IMR-90 (cell line): ENCODE measurements around the gene MAGEA2. TPM values are rescaled to one million over a fixed set of nuclear protein-coding genes. Genes with fewer than 3 reads are reported as not detected.
"Not testable (repeated sequence)": the region's sequence is repeated elsewhere in the genome, so short reads cannot be mapped to it uniquely, and the experiment has no call there.

Source experiments
- ATAC-seq: fragments of 200-7000 bp; cut with Tn5 transposase; 2 replicates; pipeline ENCODE4 v1.9.1; 2020; ENCODE audit warnings: low read depth, mild to moderate bottlenecking, moderate library complexity
- BruUV-seq: library from RNA; stranded (reverse); fragments of 400-500 nt; replicated peaks from 2 replicates; lab custom pipeline; 2021; lab: Mats Ljungman, UMichigan
- CTCF ChIA-PET: fragments of 300-600 bp; formaldehyde crosslinking; extraction: SDS; loops from one replicate; lab custom pipeline; 2021; ENCODE audit warnings: antibody characterized with exemption; lab: Yijun Ruan, JAX
- POLR2A ChIA-PET: fragments of 300-600 bp; sonication (Branson Sonifier 250); formaldehyde crosslinking; loops from one replicate; lab custom pipeline; 2022; ENCODE audit warnings: antibody characterized with exemption; ENCODE audit not compliant: unreplicated experiment; lab: Charles Lee
- DNase-seq: peaks from one replicate; pipeline ENCODE4 v3.0.0; 2013
- H2AFZ ChIP-seq: replicated peaks from 2 replicates; pipeline ENCODE3; 2013; ENCODE audit warnings: low read length, mild to moderate bottlenecking; ENCODE audit not compliant: poor library complexity
- H2AK5ac ChIP-seq: 2 replicates; pipeline ENCODE4 v1.6.1; 2013; ENCODE audit warnings: low read depth, low read length, inconsistent platforms
- H2AK9ac ChIP-seq: replicated peaks from 2 replicates; pipeline ENCODE3; 2013; ENCODE audit warnings: mild to moderate bottlenecking, low read depth, low read length, moderate library complexity; ENCODE audit not compliant: poor library complexity
- H2BK120ac ChIP-seq: 2 replicates; pipeline ENCODE4 v1.6.1; 2013; ENCODE audit warnings: low read depth, low read length, inconsistent platforms
- H2BK15ac ChIP-seq: 3 replicates; pipeline ENCODE4 v1.6.1; 2013; ENCODE audit warnings: low read depth, low read length, inconsistent platforms
- H2BK20ac ChIP-seq: 2 replicates; pipeline ENCODE4 v1.6.1; 2013; ENCODE audit warnings: low read depth, mild to moderate bottlenecking, inconsistent platforms, low read length, moderate library complexity
- H2BK5ac ChIP-seq: 2 replicates; pipeline ENCODE4 v1.6.1; 2013; ENCODE audit warnings: mild to moderate bottlenecking, low read depth, low read length, inconsistent platforms; ENCODE audit not compliant: poor library complexity, severe bottlenecking
- H3K14ac ChIP-seq: replicated peaks from 2 replicates; pipeline ENCODE4 v1.6.1; 2013; ENCODE audit warnings: low read depth, low read length, inconsistent platforms
- H3K18ac ChIP-seq: 2 replicates; pipeline ENCODE4 v1.6.1; 2013; ENCODE audit warnings: low read depth, low read length, control low read depth
- H3K23ac ChIP-seq: 2 replicates; pipeline ENCODE4 v1.6.1; 2013; ENCODE audit warnings: low read depth, low read length, inconsistent platforms
- H3K27ac ChIP-seq: 2 replicates; pipeline ENCODE4 v1.5.1; 2013; ENCODE audit warnings: mild to moderate bottlenecking, control low read depth, low read length; ENCODE audit not compliant: insufficient read depth
- H3K27me3 ChIP-seq: 2 replicates; pipeline ENCODE4 v1.6.1; 2013; ENCODE audit warnings: low read length; ENCODE audit not compliant: control insufficient read depth, insufficient read depth
- H3K36me3 ChIP-seq: 2 replicates; pipeline ENCODE4 v1.6.1; 2013; ENCODE audit warnings: low read length, mixed read lengths; ENCODE audit not compliant: control insufficient read depth, insufficient read depth
- H3K4ac ChIP-seq: 2 replicates; pipeline ENCODE4 v1.6.1; 2013; ENCODE audit warnings: low read depth, low read length, inconsistent platforms
- H3K4me1 ChIP-seq: 2 replicates; pipeline ENCODE4 v1.6.1; 2013; ENCODE audit warnings: low read length, mixed read lengths; ENCODE audit not compliant: control insufficient read depth, insufficient read depth
- H3K4me2 ChIP-seq: 2 replicates; pipeline ENCODE4 v1.6.1; 2013; ENCODE audit warnings: low read depth, mild to moderate bottlenecking, control low read depth, low read length, moderate library complexity
- H3K4me3 ChIP-seq: 2 replicates; pipeline ENCODE4 v1.5.1; 2013; ENCODE audit warnings: low read depth, mild to moderate bottlenecking, control low read depth, low read length, moderate library complexity; ENCODE audit not compliant: insufficient read depth
- H3K56ac ChIP-seq: 2 replicates; pipeline ENCODE4 v1.6.1; 2013; ENCODE audit warnings: low read length, inconsistent platforms; ENCODE audit not compliant: insufficient read depth; ENCODE audit errors: extremely low read depth
- H3K79me1 ChIP-seq, 2 experiments: 2 replicates each; pipeline ENCODE4 v1.6.1; 2013; ENCODE audit warnings: low read length in 2 of 2, inconsistent platforms in 1 of 2, low read depth in 1 of 2
- H3K9ac ChIP-seq: 2 replicates; pipeline ENCODE4 v1.6.1; 2013; ENCODE audit warnings: low read depth, low read length, control low read depth
- H3K9me1 ChIP-seq: 2 replicates; pipeline ENCODE4 v1.6.1; 2013; ENCODE audit warnings: low read length, inconsistent platforms; ENCODE audit not compliant: insufficient read depth
- H3K9me3 ChIP-seq: 2 replicates; pipeline ENCODE4 v1.6.1; 2013; ENCODE audit warnings: low read length; ENCODE audit not compliant: control insufficient read depth, insufficient read depth
- H4K20me1 ChIP-seq: 2 replicates; pipeline ENCODE4 v1.6.1; 2013; ENCODE audit warnings: low read length, inconsistent platforms; ENCODE audit not compliant: insufficient read depth
- H4K5ac ChIP-seq: 2 replicates; pipeline ENCODE4 v1.6.1; 2013; ENCODE audit warnings: mild to moderate bottlenecking, low read depth, low read length, control low read depth
- H4K8ac ChIP-seq, 2 experiments: 2 replicates each; pipeline ENCODE4 v1.6.1; 2013; ENCODE audit warnings: low read depth in 2 of 2, low read length in 2 of 2, control low read depth in 1 of 2, inconsistent platforms in 1 of 2
- H4K91ac ChIP-seq: 2 replicates; pipeline ENCODE4 v1.6.1; 2013; ENCODE audit warnings: low read depth, low read length, inconsistent platforms; ENCODE audit not compliant: insufficient read depth
- WGBS, 2 experiments: methylation state at CpG; one replicate each; pipeline versions ENCODE4 v1.1.5 to v1.1.7; 2013; ENCODE audit warnings: missing lambda C conversion rate in 2 of 2; ENCODE audit not compliant: insufficient read length in 1 of 2; ENCODE audit errors: extremely low coverage in 2 of 2; 5-methylcytosine and 5-hydroxymethylcytosine counted together
- dilution Hi-C: fragments of 300-500 bp; cut with HindIII; formaldehyde crosslinking; loops from one replicate; pipeline ENCODE4 v1.14.3; 2018; ENCODE audit warnings: low sequenced_read_pairs; ENCODE audit not compliant: unreplicated experiment
- in situ Hi-C: fragments of 300-500 bp; cut with MboI; formaldehyde crosslinking; loops from 3 replicates; pipeline ENCODE4 v1.14.3; 2019; ENCODE audit warnings: low sequenced_read_pairs, inconsistent platforms, mixed read lengths
- intact Hi-C: fragments of 100-400 bp; cut with micrococcal nuclease; formaldehyde crosslinking; loops from 2 replicates; pipeline ENCODE4 v1.10.0; 2022
- polyA plus RNA-seq, 3 experiments: library from polyadenylated mRNA; depleted of rRNA; stranded (reverse); fragments of >200 nt; gene quantifications; 2 replicates each; pipeline ENCODE4 v1.2.3, GENCODE V29; 2012; ENCODE audit warnings: low replicate concordance in 1 of 3
- total RNA-seq: library from RNA; depleted of rRNA; stranded (reverse); fragments of >200 nt; gene quantifications from 2 replicates; pipeline ENCODE4 v1.2.3, GENCODE V29; 2012

Gene MAGEA2
- total and polyA plus RNA-seq, 2 of the 4 experiments (the other 2 are of a cell fraction): not detected

- dilution Hi-C loops, H3K9me1 ChIP-seq, H2AK5ac ChIP-seq, H3K4me1 ChIP-seq, H3K4ac ChIP-seq, H2BK5ac ChIP-seq, H3K56ac ChIP-seq, H3K4me2 ChIP-seq, H3K27ac ChIP-seq, H3K23ac ChIP-seq, H4K91ac ChIP-seq, H4K8ac ChIP-seq, H4K5ac ChIP-seq, CTCF ChIA-PET, intact Hi-C loops, H2BK15ac ChIP-seq, H2BK120ac ChIP-seq, H3K27me3 ChIP-seq, in situ Hi-C loops, H3K4me3 ChIP-seq, H3K14ac ChIP-seq, POLR2A ChIA-PET, H3K36me3 ChIP-seq, H4K20me1 ChIP-seq, H3K79me1 ChIP-seq, H3K9me3 ChIP-seq, H2BK20ac ChIP-seq, H2AFZ ChIP-seq, BruUV-seq, H3K9ac ChIP-seq, H3K18ac ChIP-seq, DNase-seq, ATAC-seq, H2AK9ac ChIP-seq: not testable (repeated sequence)
- WGBS, 2 experiments: no CpG with 5 or more reads among the region's 3 CpGs
Observed at GRCh38 chrX:152787062-152787461, 33.4 kb upstream of the MAGEA2 start.

GRCh38 chrX:152769549-152770289 is 16.1 kb upstream of the MAGEA2 start, which contains the start of gene MAGEA6:
Gene MAGEA6 (minus strand): TSS chrX:152769689. CDS start chrX:152767650, 2,039 bp downstream.
- H3K36me3 ChIP-seq, H3K9me1 ChIP-seq, H3K4me2 ChIP-seq, H3K4me3 ChIP-seq, H3K4me1 ChIP-seq, H4K8ac ChIP-seq, H2BK15ac ChIP-seq, H3K27me3 ChIP-seq, intact Hi-C loops, ATAC-seq, H4K91ac ChIP-seq, dilution Hi-C loops, DNase-seq, H3K14ac ChIP-seq, H2BK120ac ChIP-seq, H3K56ac ChIP-seq, BruUV-seq, H3K9me3 ChIP-seq, POLR2A ChIA-PET, H3K18ac ChIP-seq, H4K5ac ChIP-seq, H2AK9ac ChIP-seq, H3K23ac ChIP-seq, H4K20me1 ChIP-seq, in situ Hi-C loops, H3K4ac ChIP-seq, H2BK20ac ChIP-seq, H2AK5ac ChIP-seq, CTCF ChIA-PET, H2AFZ ChIP-seq, H2BK5ac ChIP-seq, H3K27ac ChIP-seq, H3K9ac ChIP-seq, H3K79me1 ChIP-seq: not testable (repeated sequence)
- no CpG with 5 or more reads among the region's 29 CpGs for WGBS, 2 experiments
